GM23338 (cell line): ENCODE results near the gene RPS6KC1. TPM values are rescaled to one million over a fixed set of nuclear protein-coding genes. Genes with fewer than 3 reads are reported as not detected.
"Not testable (repeated sequence)": the region's sequence is repeated elsewhere in the genome, so short reads cannot be mapped to it uniquely, and the experiment has no call there.

Source experiments
- ATAC-seq: fragments of 200-7000 bp; cut with Tn5 transposase; 3 replicates; pipeline ENCODE4 v1.9.1; 2020
- DNase-seq: peaks from one replicate; pipeline ENCODE4 v3.0.0-alpha.2; 2015; ENCODE audit warnings: low spot score
- H2AFZ ChIP-seq: fragments of 200-600 bp; sonication (generic); 2 replicates; pipeline ENCODE4 v1.8.0; 2016; ENCODE audit warnings: antibody characterized with exemption, mild to moderate bottlenecking, moderate library complexity
- H3F3A ChIP-seq: fragments of 200-600 bp; sonication (generic); replicated peaks from 2 replicates; pipeline ENCODE4 v1.8.0; 2017; ENCODE audit warnings: antibody characterized with exemption, mixed run types, low read depth
- H3K27ac ChIP-seq: fragments of 200-600 bp; sonication (generic); 2 replicates; pipeline ENCODE4 v1.6.1; 2016; ENCODE audit warnings: low read depth
- H3K27me3 ChIP-seq: fragments of 200-600 bp; sonication (generic); 2 replicates; pipeline ENCODE4 v1.8.0; 2016; ENCODE audit warnings: mild to moderate bottlenecking, mixed run types, moderate library complexity; ENCODE audit not compliant: insufficient read depth
- H3K36me3 ChIP-seq: fragments of 200-600 bp; sonication (generic); 2 replicates; pipeline ENCODE4 v1.8.0; 2016; ENCODE audit warnings: mild to moderate bottlenecking; ENCODE audit not compliant: insufficient read depth
- H3K4me1 ChIP-seq: fragments of 200-600 bp; sonication (generic); 2 replicates; pipeline ENCODE4 v1.8.0; 2016; ENCODE audit warnings: mild to moderate bottlenecking, moderate library complexity; ENCODE audit not compliant: insufficient read depth
- H3K4me2 ChIP-seq: fragments of 200-600 bp; sonication (generic); 2 replicates; pipeline ENCODE4 v1.7.1; 2017; ENCODE audit warnings: mixed run types
- H3K4me3 ChIP-seq: fragments of 200-600 bp; sonication (generic); 2 replicates; pipeline ENCODE4 v1.6.1; 2016; ENCODE audit warnings: mixed run types
- H3K79me2 ChIP-seq: fragments of 200-600 bp; sonication (generic); replicated peaks from 2 replicates; pipeline ENCODE4 v1.8.0; 2017; ENCODE audit warnings: mild to moderate bottlenecking; ENCODE audit not compliant: insufficient read depth
- H3K9me2 ChIP-seq: fragments of 200-600 bp; sonication (generic); 2 replicates; pipeline ENCODE4 v1.8.0; 2017; ENCODE audit not compliant: insufficient read depth
- H4K20me1 ChIP-seq: fragments of 200-600 bp; sonication (generic); replicated peaks from 2 replicates; pipeline ENCODE4 v1.8.0; 2017; ENCODE audit warnings: mild to moderate bottlenecking; ENCODE audit not compliant: insufficient read depth
- H3K27ac Mint-ChIP-seq: 2 replicates; pipeline ENCODE4 v1.8.0; 2020; ENCODE audit warnings: inconsistent platforms, mild to moderate bottlenecking, moderate library complexity, mixed read lengths
- H3K27me3 Mint-ChIP-seq: 3 replicates; pipeline ENCODE4 v1.8.0; 2022; ENCODE audit warnings: low read depth, mild to moderate bottlenecking, moderate library complexity, mixed read lengths, inconsistent platforms; ENCODE audit not compliant: insufficient read depth, poor library complexity
- H3K36me3 Mint-ChIP-seq: 3 replicates; pipeline ENCODE4 v1.8.0; 2021; ENCODE audit warnings: low read depth, mild to moderate bottlenecking, inconsistent platforms, moderate library complexity, mixed read lengths
- H3K4me1 Mint-ChIP-seq: 3 replicates; pipeline ENCODE4 v1.8.0; 2020; ENCODE audit warnings: mild to moderate bottlenecking, inconsistent platforms, mixed read lengths
- H3K4me3 Mint-ChIP-seq: 3 replicates; pipeline ENCODE4 v1.8.0; 2021; ENCODE audit warnings: moderate library complexity, mild to moderate bottlenecking, inconsistent platforms, mixed read lengths
- H3K9me3 Mint-ChIP-seq: 3 replicates; pipeline ENCODE4 v1.8.0; 2020; ENCODE audit warnings: moderate library complexity, mild to moderate bottlenecking, inconsistent platforms, mixed read lengths
- CREB1 ChIP-seq: fragments of 250-450 bp; sonication (Bioruptor Pico); IDR thresholded peaks from 2 replicates; pipeline ENCODE4 v1.5.0; 2020; ENCODE audit warnings: low read depth, mild to moderate bottlenecking, moderate library complexity
- EZH2 ChIP-seq: fragments of 200-600 bp; sonication (generic); IDR thresholded peaks from one replicate; pipeline ENCODE4 v1.8.0; 2017; ENCODE audit warnings: antibody characterized with exemption, mild to moderate bottlenecking, low read depth; ENCODE audit not compliant: unreplicated experiment
- EZH2phosphoT487 ChIP-seq: fragments of 200-600 bp; sonication (generic); IDR thresholded peaks from one replicate; pipeline ENCODE4 v1.8.1; 2018; ENCODE audit warnings: antibody characterized with exemption; ENCODE audit not compliant: unreplicated experiment
- JUNB ChIP-seq: IDR thresholded peaks from one replicate; pipeline ENCODE4 v1.6.1; 2016; ENCODE audit warnings: antibody characterized with exemption; ENCODE audit not compliant: unreplicated experiment
- NANOG ChIP-seq: IDR thresholded peaks from 2 replicates; pipeline ENCODE4 v1.6.1; 2016; ENCODE audit warnings: antibody characterized with exemption, borderline replicate concordance
- POLR2AphosphoS5 ChIP-seq: IDR thresholded peaks from 2 replicates; pipeline ENCODE4 v1.6.1; 2016; ENCODE audit warnings: antibody characterized with exemption, low read depth
- ZNF331 ChIP-seq: fragments of 250-450 bp; sonication (Bioruptor Pico); IDR thresholded peaks from 2 replicates; pipeline ENCODE4 v1.5.0; 2020; ENCODE audit warnings: low read depth, mild to moderate bottlenecking, moderate library complexity
- polyA plus RNA-seq: library from polyadenylated mRNA; unstranded; fragments of >200 nt; fragmentation: Nextera tagmentation; extraction: Ambion mirVana; gene quantifications from 2 replicates; pipeline ENCODE4 v1.2.1, GENCODE V29; 2016
- total RNA-seq: library from RNA; depleted of rRNA; stranded (reverse); fragments of >200 nt; shearing (Covaris generic); gene quantifications from 2 replicates; pipeline ENCODE4 v1.2.3, GENCODE V29; 2014
- TF ChIP-seq, protein P1 (sequence below): IDR thresholded peaks from one replicate; pipeline ENCODE4 v1.6.1; 2018; ENCODE audit warnings: antibody characterized with exemption; ENCODE audit not compliant: unreplicated experiment

The RPS6KC1 gene
- total and polyA plus RNA-seq, 2 experiments from 2014 or later, result 7.9 to 24.9 TPM

DNA sequence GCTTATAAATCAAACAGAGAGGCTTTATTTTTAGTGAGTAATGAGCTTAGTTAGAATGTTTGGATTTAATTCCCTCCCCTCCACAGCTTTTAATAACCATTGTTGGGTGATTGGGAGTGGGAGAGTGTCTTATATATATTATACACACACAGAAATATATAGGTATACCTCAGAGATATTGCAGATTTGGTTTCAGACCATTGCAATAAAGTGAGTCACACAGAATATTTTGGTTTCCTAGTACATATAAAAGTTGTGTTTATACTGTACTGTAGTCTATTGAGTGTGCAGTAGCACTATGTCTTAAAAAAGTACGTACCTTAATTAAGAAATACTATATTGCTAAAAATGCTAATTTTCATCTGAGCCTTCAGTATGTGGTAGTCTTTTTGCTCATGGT is 44.4 kb downstream of the RPS6KC1 start:
- Mint-ChIP-seq H3K4me3 (no peak overlapping the region), H3K27ac (no peak overlapping the region), H3K36me3 (peaks cover 9% of the 10 kb centered on the region; the same call in 1 of the 3 replicates), H3K4me1 (no peaks in the 10 kb centered on the region), H3K27me3 (peaks cover 3% of the 10 kb centered on the region), H3K9me3 (no peaks in the 10 kb centered on the region)
- Histone ChIP-seq H4K20me1 (no peaks in the 10 kb centered on the region), H3K4me1 (no peaks in the 10 kb centered on the region), H2AFZ (no peak overlapping the region), H3K36me3 (no peaks in the 10 kb centered on the region), H3F3A (no peaks in the 10 kb centered on the region), H3K27ac (no peak overlapping the region), H3K79me2 (no peaks in the 10 kb centered on the region), H3K4me3 (no peak overlapping the region), H3K9me2 (no peaks in the 10 kb centered on the region), H3K4me2 (no peak overlapping the region), H3K27me3 (no peaks in the 10 kb centered on the region)
- no peak for DNase-seq
- no peak for ATAC-seq
- TF ChIP-seq NANOG (no peak), CREB1 (no peak), EZH2 (no peak), ZNF331 (no peak), JUNB (no peak)
- TF ChIP-seq, protein P1, sequence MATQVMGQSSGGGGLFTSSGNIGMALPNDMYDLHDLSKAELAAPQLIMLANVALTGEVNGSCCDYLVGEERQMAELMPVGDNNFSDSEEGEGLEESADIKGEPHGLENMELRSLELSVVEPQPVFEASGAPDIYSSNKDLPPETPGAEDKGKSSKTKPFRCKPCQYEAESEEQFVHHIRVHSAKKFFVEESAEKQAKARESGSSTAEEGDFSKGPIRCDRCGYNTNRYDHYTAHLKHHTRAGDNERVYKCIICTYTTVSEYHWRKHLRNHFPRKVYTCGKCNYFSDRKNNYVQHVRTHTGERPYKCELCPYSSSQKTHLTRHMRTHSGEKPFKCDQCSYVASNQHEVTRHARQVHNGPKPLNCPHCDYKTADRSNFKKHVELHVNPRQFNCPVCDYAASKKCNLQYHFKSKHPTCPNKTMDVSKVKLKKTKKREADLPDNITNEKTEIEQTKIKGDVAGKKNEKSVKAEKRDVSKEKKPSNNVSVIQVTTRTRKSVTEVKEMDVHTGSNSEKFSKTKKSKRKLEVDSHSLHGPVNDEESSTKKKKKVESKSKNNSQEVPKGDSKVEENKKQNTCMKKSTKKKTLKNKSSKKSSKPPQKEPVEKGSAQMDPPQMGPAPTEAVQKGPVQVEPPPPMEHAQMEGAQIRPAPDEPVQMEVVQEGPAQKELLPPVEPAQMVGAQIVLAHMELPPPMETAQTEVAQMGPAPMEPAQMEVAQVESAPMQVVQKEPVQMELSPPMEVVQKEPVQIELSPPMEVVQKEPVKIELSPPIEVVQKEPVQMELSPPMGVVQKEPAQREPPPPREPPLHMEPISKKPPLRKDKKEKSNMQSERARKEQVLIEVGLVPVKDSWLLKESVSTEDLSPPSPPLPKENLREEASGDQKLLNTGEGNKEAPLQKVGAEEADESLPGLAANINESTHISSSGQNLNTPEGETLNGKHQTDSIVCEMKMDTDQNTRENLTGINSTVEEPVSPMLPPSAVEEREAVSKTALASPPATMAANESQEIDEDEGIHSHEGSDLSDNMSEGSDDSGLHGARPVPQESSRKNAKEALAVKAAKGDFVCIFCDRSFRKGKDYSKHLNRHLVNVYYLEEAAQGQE, result no peak

DNA sequence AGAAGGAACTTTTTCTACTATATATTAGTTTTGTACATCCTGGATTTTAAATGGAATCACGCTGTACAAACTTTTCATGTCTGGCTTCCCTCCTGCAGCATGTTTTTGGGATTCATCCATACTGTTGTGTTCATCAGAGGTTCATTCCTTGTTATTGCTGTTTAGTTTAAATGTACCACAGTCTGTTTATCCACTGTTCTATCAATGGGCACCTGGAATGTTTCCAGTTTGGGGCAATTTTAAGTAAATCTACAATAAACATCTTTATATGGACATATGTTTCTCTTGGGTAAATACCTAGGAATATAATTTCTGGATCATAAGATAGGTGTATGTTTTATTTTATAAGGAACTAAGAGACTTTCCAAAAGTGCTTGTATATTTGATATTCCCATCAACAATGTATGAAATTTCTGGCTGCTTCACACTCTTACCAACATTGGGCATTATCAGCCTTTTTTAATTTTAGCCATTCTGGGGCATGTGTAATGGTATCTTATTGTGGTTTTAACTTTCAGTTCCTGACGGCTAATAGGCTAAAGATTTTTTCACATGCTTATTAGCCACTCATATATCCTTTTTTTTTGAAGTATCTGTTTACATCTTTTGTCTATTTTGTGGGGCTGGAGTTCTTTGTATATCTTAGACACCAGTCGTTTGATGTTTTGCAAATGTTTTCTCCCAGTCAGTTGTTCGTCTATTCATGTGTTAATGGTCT is 48.8 kb downstream of the RPS6KC1 start:
- no peaks in the 10 kb centered on the region for H3K9me2 ChIP-seq
- no peak overlapping the region for H3K4me2 ChIP-seq
- TF ChIP-seq POLR2AphosphoS5 (no peak), EZH2phosphoT487 (no peak), ZNF331 (no peak), JUNB (no peak)
- ATAC-seq (no peak), DNase-seq (no peak)
- H3K4me1 ChIP-seq, result no peaks in the 10 kb centered on the region
- H3K27me3 Mint-ChIP-seq, result peaks cover 5% of the 10 kb centered on the region
- H3F3A ChIP-seq, result no peaks in the 10 kb centered on the region
- H3K9me3 Mint-ChIP-seq, result no peaks in the 10 kb centered on the region
- no peaks in the 10 kb centered on the region for H3K4me1 Mint-ChIP-seq
- H3K27me3 ChIP-seq, result no peaks in the 10 kb centered on the region
- H2AFZ ChIP-seq, result no peak overlapping the region
- H3K36me3 Mint-ChIP-seq, result peaks cover 9% of the 10 kb centered on the region; the same call in 1 of the 3 replicates
- H3K4me3 Mint-ChIP-seq, result no peak overlapping the region
- H3K27ac ChIP-seq, result no peak overlapping the region
- no peak overlapping the region for H3K27ac Mint-ChIP-seq
- H3K4me3 ChIP-seq, result no peak overlapping the region
- H3K79me2 ChIP-seq, result no peaks in the 10 kb centered on the region
- H4K20me1 ChIP-seq, result 0 out of 2 replicates have a peak, but pooled peaks cover 4% of the 10 kb centered on the region
- H3K36me3 ChIP-seq, result no peaks in the 10 kb centered on the region

DNA sequence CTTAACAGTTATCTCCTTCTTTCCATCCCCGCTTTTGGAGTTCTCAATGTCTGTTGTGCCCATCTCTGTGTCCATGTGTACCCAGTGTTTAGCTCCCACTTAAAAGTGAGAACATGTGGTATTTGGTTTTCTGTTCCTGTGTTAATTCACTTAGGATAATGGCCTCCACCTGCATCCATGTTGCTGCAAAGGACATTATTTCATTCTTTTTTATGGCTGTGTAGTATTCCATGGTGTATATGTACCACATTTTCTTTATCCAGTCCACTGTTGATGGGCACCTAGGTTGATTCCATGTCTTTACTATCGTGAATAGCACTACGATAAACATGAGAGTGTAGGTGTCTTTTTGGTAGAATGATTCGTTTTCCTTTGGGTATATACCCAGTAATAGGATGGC is 49.5 kb downstream of the RPS6KC1 start:
- ATAC-seq, H3K27ac ChIP-seq, H3K27me3 ChIP-seq, DNase-seq, H3K4me2 ChIP-seq, H4K20me1 ChIP-seq, H3K4me1 ChIP-seq, H3K4me1 Mint-ChIP-seq, H3F3A ChIP-seq, H2AFZ ChIP-seq, H3K9me2 ChIP-seq, H3K79me2 ChIP-seq, H3K4me3 Mint-ChIP-seq, H3K36me3 ChIP-seq, H3K9me3 Mint-ChIP-seq, H3K27ac Mint-ChIP-seq, H3K27me3 Mint-ChIP-seq, H3K36me3 Mint-ChIP-seq, H3K4me3 ChIP-seq: not testable (repeated sequence)
